ENCODE measurements around the gene SRSF7.

DNA sequence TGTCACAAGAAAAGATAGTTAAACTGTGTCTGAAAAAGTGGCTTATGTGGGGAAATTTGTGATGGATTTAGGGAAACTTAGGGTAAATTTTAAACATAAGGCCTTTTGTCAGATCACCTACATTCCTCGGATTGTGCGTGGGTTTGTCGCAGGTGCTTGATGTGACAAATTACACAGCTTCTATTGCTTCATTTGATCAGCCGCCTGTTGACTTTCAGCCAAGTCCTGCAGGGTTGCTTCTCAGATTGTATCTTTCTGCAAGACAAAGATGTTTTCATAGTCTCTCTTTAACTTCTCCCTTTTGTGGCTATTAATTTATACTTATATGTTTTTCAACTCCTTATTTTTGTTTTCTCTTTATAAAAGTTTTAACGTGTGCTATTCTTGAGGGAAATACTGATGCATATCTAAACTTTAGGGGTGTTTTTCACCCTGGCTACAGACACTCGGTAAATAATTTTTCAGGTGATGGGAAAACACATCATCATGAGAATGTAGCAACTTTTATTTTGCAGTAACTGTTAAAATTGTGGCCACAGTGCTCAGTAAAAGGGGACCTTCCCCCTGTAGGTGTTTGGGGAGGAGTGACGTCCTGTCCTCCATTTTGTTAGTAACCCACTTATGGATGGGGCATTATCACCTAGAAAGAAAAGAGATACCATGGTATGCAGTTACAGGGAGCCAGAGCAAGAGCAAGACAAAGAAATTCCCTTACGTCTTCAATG lies 53.9 kb downstream of the SRSF7 start:
- no peak for TF ChIP-seq POLR2A (IDR thresholded peaks at IDR 0.05; ENCODE audit: low read length)
- TF ChIP-seq GATA1 (IDR thresholded peaks at IDR 0.05; ENCODE audit: low read depth, low read length), result no peak
